Measurements from ENCODE around the gene ZNF586.

DNA sequence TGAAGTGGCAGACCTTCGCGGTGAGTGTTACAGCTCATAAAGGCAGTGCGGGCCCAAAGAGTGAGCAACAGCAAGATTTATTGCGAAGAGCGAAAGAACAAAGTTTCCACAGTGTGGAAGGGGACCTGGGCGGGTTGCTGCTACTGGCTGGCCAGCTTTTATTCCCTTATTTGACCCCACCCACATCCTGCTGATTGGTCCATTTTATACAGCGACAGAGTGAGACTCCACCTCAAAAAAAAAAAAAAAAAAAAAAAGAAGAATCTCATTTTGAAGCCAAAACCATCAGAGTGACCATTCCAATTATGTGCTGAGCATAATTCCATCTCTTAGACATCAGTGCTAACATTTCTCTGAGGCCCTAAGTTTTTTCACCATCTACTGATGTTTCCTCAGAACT, 47.2 kb downstream of the ZNF586 start:
- TF ChIP-seq, protein P1, sequence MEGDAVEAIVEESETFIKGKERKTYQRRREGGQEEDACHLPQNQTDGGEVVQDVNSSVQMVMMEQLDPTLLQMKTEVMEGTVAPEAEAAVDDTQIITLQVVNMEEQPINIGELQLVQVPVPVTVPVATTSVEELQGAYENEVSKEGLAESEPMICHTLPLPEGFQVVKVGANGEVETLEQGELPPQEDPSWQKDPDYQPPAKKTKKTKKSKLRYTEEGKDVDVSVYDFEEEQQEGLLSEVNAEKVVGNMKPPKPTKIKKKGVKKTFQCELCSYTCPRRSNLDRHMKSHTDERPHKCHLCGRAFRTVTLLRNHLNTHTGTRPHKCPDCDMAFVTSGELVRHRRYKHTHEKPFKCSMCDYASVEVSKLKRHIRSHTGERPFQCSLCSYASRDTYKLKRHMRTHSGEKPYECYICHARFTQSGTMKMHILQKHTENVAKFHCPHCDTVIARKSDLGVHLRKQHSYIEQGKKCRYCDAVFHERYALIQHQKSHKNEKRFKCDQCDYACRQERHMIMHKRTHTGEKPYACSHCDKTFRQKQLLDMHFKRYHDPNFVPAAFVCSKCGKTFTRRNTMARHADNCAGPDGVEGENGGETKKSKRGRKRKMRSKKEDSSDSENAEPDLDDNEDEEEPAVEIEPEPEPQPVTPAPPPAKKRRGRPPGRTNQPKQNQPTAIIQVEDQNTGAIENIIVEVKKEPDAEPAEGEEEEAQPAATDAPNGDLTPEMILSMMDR (IDR thresholded peaks at IDR 0.05): no peak
- TF ChIP-seq POLR2A (IDR thresholded peaks at IDR 0.05): no peak
- no peak for TF ChIP-seq POLR2AphosphoS5 (IDR thresholded peaks at IDR 0.05)

Measured in upper lobe of left lung (tissue), 4 donors.